Breast epithelium (tissue), 4 donors: Measurements from ENCODE around the gene PRKG1. TPM values are rescaled to one million over a fixed set of nuclear protein-coding genes. Genes with fewer than 3 reads are reported as not detected.
A peak's percentile ranks its signal among the peaks of the same experiment; 100 is the strongest.

Experiments
- DNase-seq, 2 donors: peaks; one replicate each; pipeline ENCODE4 v3.0.0-alpha.2; 2019; ENCODE audit warnings: low spot score in 2 of 2
- H3K27ac ChIP-seq, 2 donors: fragments of 200-600 bp; sonication (generic) in 1 of 2; one replicate each; pipeline ENCODE4 v1.5.1; 2016 to 2019; ENCODE audit warnings: mild to moderate bottlenecking in 1 of 2
- H3K27me3 ChIP-seq, 2 donors: fragments of 200-600 bp; sonication (generic) in 1 of 2; one replicate each; pipeline versions ENCODE4 v1.5.1 to v1.6.0; 2017 to 2019; ENCODE audit warnings: control low read depth in 1 of 2, mild to moderate bottlenecking in 1 of 2
- H3K36me3 ChIP-seq: fragments of 200-600 bp; one replicate; pipeline ENCODE4 v1.5.1; 2019
- H3K4me1 ChIP-seq, 2 donors: fragments of 200-600 bp; sonication (generic); one replicate each; pipeline ENCODE4 v1.5.1; 2016 to 2019; ENCODE audit warnings: control low read depth in 1 of 2
- H3K4me3 ChIP-seq, 3 donors: fragments of 200-600 bp; sonication (generic); 1 replicate in 2 of 3; 2 replicates in 1 of 3; pipeline ENCODE4 v1.5.1; 2016 to 2019; ENCODE audit warnings: mild to moderate bottlenecking in 3 of 3, moderate library complexity in 2 of 3
- H3K9me3 ChIP-seq, 2 donors: fragments of 200-600 bp; sonication (generic) in 1 of 2; one replicate each; pipeline ENCODE4 v1.5.1; 2016 to 2019; ENCODE audit warnings: control low read depth in 1 of 2
- POLR2A ChIP-seq: fragments of 450-650 bp; IDR thresholded peaks from one replicate; pipeline ENCODE4 v1.6.1; 2016; ENCODE audit warnings: antibody characterized with exemption, mild to moderate bottlenecking, moderate library complexity
- POLR2AphosphoS5 ChIP-seq, 3 donors: sonication (generic); formaldehyde crosslinking; IDR thresholded peaks; one replicate each; pipeline ENCODE4 v1.6.1; 2017; ENCODE audit warnings: antibody characterized with exemption in 3 of 3
- intact Hi-C: fragments of 100-400 bp; cut with DNase I; formaldehyde crosslinking; loops from one replicate; pipeline ENCODE4 v1.15.1; 2023; ENCODE audit warnings: low total_unique reads
- total RNA-seq, 3 donors: library from RNA; depleted of rRNA; stranded (reverse); fragments of >200 nt; gene quantifications; one replicate each; pipeline ENCODE4 v1.1.0, GENCODE V29; 2016
- TF ChIP-seq, protein P1 (sequence below), 3 donors: fragments of 450-650 bp; IDR thresholded peaks; one replicate each; pipeline ENCODE4 v1.5.1; 2016 to 2017; ENCODE audit warnings: antibody characterized with exemption in 3 of 3, mild to moderate bottlenecking in 3 of 3, moderate library complexity in 3 of 3

PRKG1 gene
- total RNA-seq, 3 donors from 2014 or later: 10.9 to 36.9 (median 19.7) TPM

- no peak for DNase-seq
- no peak overlapping the region for H3K4me3 ChIP-seq
- H3K36me3 ChIP-seq: no peaks in the 10 kb centered on the region
- intact Hi-C loops: no loop called here
- peaks cover 0 to 5% of the 10 kb centered on the region in 2 donors for H3K4me1 ChIP-seq
- H3K27ac ChIP-seq: no peak overlapping the region
- TF ChIP-seq POLR2A (no peak), POLR2AphosphoS5 (IDR thresholded peaks at IDR 0.05) (no peak)
- TF ChIP-seq, protein P1, sequence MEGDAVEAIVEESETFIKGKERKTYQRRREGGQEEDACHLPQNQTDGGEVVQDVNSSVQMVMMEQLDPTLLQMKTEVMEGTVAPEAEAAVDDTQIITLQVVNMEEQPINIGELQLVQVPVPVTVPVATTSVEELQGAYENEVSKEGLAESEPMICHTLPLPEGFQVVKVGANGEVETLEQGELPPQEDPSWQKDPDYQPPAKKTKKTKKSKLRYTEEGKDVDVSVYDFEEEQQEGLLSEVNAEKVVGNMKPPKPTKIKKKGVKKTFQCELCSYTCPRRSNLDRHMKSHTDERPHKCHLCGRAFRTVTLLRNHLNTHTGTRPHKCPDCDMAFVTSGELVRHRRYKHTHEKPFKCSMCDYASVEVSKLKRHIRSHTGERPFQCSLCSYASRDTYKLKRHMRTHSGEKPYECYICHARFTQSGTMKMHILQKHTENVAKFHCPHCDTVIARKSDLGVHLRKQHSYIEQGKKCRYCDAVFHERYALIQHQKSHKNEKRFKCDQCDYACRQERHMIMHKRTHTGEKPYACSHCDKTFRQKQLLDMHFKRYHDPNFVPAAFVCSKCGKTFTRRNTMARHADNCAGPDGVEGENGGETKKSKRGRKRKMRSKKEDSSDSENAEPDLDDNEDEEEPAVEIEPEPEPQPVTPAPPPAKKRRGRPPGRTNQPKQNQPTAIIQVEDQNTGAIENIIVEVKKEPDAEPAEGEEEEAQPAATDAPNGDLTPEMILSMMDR (IDR thresholded peaks at IDR 0.05): no peak
- no peaks in the 10 kb centered on the region for H3K27me3 ChIP-seq
- H3K9me3 ChIP-seq: no peaks in the 10 kb centered on the region
Measured at GRCh38 chr10:51876503-51876902, 802.2 kb downstream of the PRKG1 start.

- intact Hi-C loops: no loop called here
- DNase-seq: no peak
Measured at GRCh38 chr10:51876979-51877378, 802.7 kb downstream of the PRKG1 start.

GRCh38 chr10:51877636-51878035 lies 803.3 kb downstream of the PRKG1 start:
- no peaks in the 10 kb centered on the region for H3K27me3 ChIP-seq
- DNase-seq: no peak
- TF ChIP-seq, protein P1 (IDR thresholded peaks at IDR 0.05): no peak
- no peak overlapping the region for H3K27ac ChIP-seq
- intact Hi-C loops: no loop called here
- H3K9me3 ChIP-seq: no peaks in the 10 kb centered on the region
- H3K36me3 ChIP-seq: no peaks in the 10 kb centered on the region
- peaks cover 0 to 5% of the 10 kb centered on the region in 2 donors for H3K4me1 ChIP-seq
- H3K4me3 ChIP-seq: no peak overlapping the region

More at GRCh38 chr10:51876979-51877378, 802.7 kb downstream of the PRKG1 start:
- Histone ChIP-seq H3K27me3 (no peaks in the 10 kb centered on the region), H3K36me3 (no peaks in the 10 kb centered on the region), H3K4me3 (no peak overlapping the region), H3K27ac (no peak overlapping the region), H3K9me3 (no peaks in the 10 kb centered on the region), H3K4me1 (peaks cover 0 to 5% of the 10 kb centered on the region in 2 donors)
- TF ChIP-seq POLR2A: no peak
- no peak for TF ChIP-seq POLR2AphosphoS5 (IDR thresholded peaks at IDR 0.05)
- TF ChIP-seq, protein P1 (IDR thresholded peaks at IDR 0.05): no peak

DNA sequence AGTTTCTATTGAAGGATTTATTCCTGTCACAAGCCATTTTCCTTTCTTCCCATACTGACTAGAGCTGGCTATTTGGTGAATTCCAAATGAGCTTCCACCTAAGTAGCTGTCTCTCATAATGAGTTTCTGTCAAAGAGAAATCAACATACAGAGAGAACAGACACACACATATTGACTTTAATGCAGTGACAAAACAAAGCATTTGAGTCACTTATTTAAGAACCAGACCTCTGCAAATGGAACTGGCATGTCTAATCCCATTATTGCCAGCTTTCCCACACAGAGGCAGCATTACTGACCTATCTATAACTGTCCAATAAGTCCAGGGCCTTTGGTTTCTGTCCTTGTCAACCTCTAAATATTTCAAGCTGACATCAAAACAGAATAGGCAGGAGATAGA lies 804.4 kb downstream of the PRKG1 start:
- peak overlapping the region in 1 of 3 donors; percentile 10 for H3K4me3 ChIP-seq
- H3K36me3 ChIP-seq: no peaks in the 10 kb centered on the region
- no peak for DNase-seq
- H3K9me3 ChIP-seq: no peaks in the 10 kb centered on the region
- H3K4me1 ChIP-seq: peaks cover 0 to 5% of the 10 kb centered on the region in 2 donors
- peak overlapping the region; percentile 40 to 65 for H3K27ac ChIP-seq
- no peaks in the 10 kb centered on the region for H3K27me3 ChIP-seq
- intact Hi-C loops: no loop called here
- no peak for TF ChIP-seq POLR2A
- TF ChIP-seq, protein P1 (IDR thresholded peaks at IDR 0.05): no peak
- no peak for TF ChIP-seq POLR2AphosphoS5 (IDR thresholded peaks at IDR 0.05)

DNA sequence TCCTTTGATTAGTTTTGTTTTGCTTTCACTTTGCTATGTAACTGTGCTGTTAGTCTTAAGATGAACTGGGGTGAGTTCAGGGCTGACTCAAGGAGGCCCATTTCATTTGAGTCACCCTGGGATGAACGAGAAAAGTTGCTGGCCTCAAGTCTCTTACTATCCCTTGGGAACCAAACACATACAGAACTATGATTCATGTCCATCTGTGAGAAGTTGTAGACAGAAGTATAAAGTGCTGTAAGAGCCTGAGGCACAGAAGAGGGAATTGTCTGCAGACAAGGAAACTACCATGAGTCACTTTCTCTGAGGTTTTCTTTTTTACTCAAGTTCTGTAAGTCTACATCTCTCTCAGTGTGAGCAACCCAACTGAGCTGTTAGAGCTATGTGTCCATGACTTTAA lies 805.0 kb downstream of the PRKG1 start:
- H3K27ac ChIP-seq: peak overlapping the region; percentile 40 to 65
- intact Hi-C loops: no loop called here

More for the DNA sequence above, 805.0 kb downstream of the PRKG1 start:
- peaks cover 0 to 5% of the 10 kb centered on the region in 2 donors for H3K4me1 ChIP-seq
- H3K27me3 ChIP-seq: no peaks in the 10 kb centered on the region
- H3K36me3 ChIP-seq: no peaks in the 10 kb centered on the region
- peak in 1 of 3 donors; percentile 32 for TF ChIP-seq POLR2AphosphoS5 (IDR thresholded peaks at IDR 0.05)
- TF ChIP-seq, protein P1 (IDR thresholded peaks at IDR 0.05): no peak
- H3K9me3 ChIP-seq: no peaks in the 10 kb centered on the region
- DNase-seq: peak in 1 of 2 donors; percentile 20
- peak overlapping the region in 1 of 3 donors; percentile 10 for H3K4me3 ChIP-seq
